Trophoblast cell (in vitro differentiated cells and primary cell): ENCODE measurements around the gene INHBB.

Experiments
- DNase-seq, 2 donors: peaks; one replicate each; pipeline ENCODE4 v3.0.0-alpha.2; 2016
- H2AFZ ChIP-seq: 2 replicates; pipeline ENCODE4 v1.6.1; 2013; ENCODE audit warnings: low read length, moderate library complexity, mild to moderate bottlenecking; ENCODE audit not compliant: insufficient read depth, poor library complexity
- H2AK5ac ChIP-seq: 2 replicates; pipeline ENCODE4 v1.6.1; 2013; ENCODE audit warnings: mild to moderate bottlenecking, low read length
- H2BK120ac ChIP-seq: 2 replicates; pipeline ENCODE4 v1.6.1; 2013; ENCODE audit warnings: low read length, mild to moderate bottlenecking, moderate library complexity; ENCODE audit not compliant: insufficient read depth, poor library complexity
- H2BK12ac ChIP-seq: 2 replicates; pipeline ENCODE4 v1.6.1; 2013; ENCODE audit warnings: mild to moderate bottlenecking, low read length, moderate library complexity
- H2BK5ac ChIP-seq: 2 replicates; pipeline ENCODE4 v1.6.1; 2013; ENCODE audit warnings: low read length, low read depth, moderate library complexity, mild to moderate bottlenecking; ENCODE audit not compliant: poor library complexity
- H3K14ac ChIP-seq: 2 replicates; pipeline ENCODE4 v1.6.1; 2013; ENCODE audit warnings: mild to moderate bottlenecking, low read length
- H3K18ac ChIP-seq: 2 replicates; pipeline ENCODE4 v1.6.1; 2013; ENCODE audit warnings: mild to moderate bottlenecking, low read length
- H3K23ac ChIP-seq: 2 replicates; pipeline ENCODE4 v1.6.1; 2013; ENCODE audit warnings: low read length
- H3K27ac ChIP-seq: 2 replicates; pipeline ENCODE4 v1.5.1; 2013; ENCODE audit warnings: low read depth, mild to moderate bottlenecking, inconsistent platforms, low read length, moderate library complexity
- H3K27me3 ChIP-seq: 2 replicates; pipeline ENCODE4 v1.6.1; 2013; ENCODE audit warnings: inconsistent platforms, mild to moderate bottlenecking, low read length, moderate library complexity; ENCODE audit not compliant: insufficient read depth
- H3K36me3 ChIP-seq, 2 experiments: 1 replicate in 1 of 2; 2 replicates in 1 of 2; pipeline ENCODE4 v1.6.1; 2013; ENCODE audit warnings: low read length in 2 of 2, mild to moderate bottlenecking in 2 of 2, moderate library complexity in 1 of 2; ENCODE audit not compliant: insufficient read depth in 2 of 2, control insufficient read depth in 1 of 2
- H3K4ac ChIP-seq: 2 replicates; pipeline ENCODE4 v1.6.1; 2013; ENCODE audit warnings: low read depth, mild to moderate bottlenecking, low read length, moderate library complexity
- H3K4me1 ChIP-seq, 2 experiments: 1 replicate in 1 of 2; 2 replicates in 1 of 2; pipeline ENCODE4 v1.6.1; 2013; ENCODE audit warnings: low read length in 2 of 2, mild to moderate bottlenecking in 2 of 2, moderate library complexity in 1 of 2; ENCODE audit not compliant: insufficient read depth in 2 of 2, control insufficient read depth in 1 of 2
- H3K4me2 ChIP-seq: 2 replicates; pipeline ENCODE4 v1.6.1; 2013; ENCODE audit warnings: inconsistent platforms, mild to moderate bottlenecking, low read length, moderate library complexity
- H3K4me3 ChIP-seq: 2 replicates; pipeline ENCODE4 v1.5.1; 2013; ENCODE audit warnings: mild to moderate bottlenecking, low read depth, low read length, inconsistent platforms
- H3K79me1 ChIP-seq: one replicate; pipeline ENCODE4 v1.6.1; 2013; ENCODE audit warnings: low read length
- H3K79me2 ChIP-seq: 2 replicates; pipeline ENCODE4 v1.6.1; 2013; ENCODE audit warnings: low read length, mild to moderate bottlenecking; ENCODE audit not compliant: control insufficient read depth, insufficient read depth, poor library complexity
- H3K9ac ChIP-seq: 2 replicates; pipeline ENCODE4 v1.6.1; 2013; ENCODE audit warnings: mild to moderate bottlenecking, low read length
- H3K9me3 ChIP-seq: 2 replicates; pipeline ENCODE4 v1.6.1; 2013; ENCODE audit warnings: low read depth, mild to moderate bottlenecking, control low read depth, inconsistent platforms, low read length; ENCODE audit not compliant: insufficient read depth
- H4K12ac ChIP-seq: 2 replicates; pipeline ENCODE4 v1.6.1; 2013; ENCODE audit warnings: low read depth, mild to moderate bottlenecking, low read length, moderate library complexity
- H4K8ac ChIP-seq: 2 replicates; pipeline ENCODE4 v1.6.1; 2013; ENCODE audit warnings: low read depth, mild to moderate bottlenecking, low read length, moderate library complexity
- H4K91ac ChIP-seq: one replicate; pipeline ENCODE4 v1.6.1; 2013; ENCODE audit warnings: low read depth, mild to moderate bottlenecking, low read length, moderate library complexity
- WGBS: extraction: QIAGEN DNeasy Blood & Tissue Kit; methylation state at CpG from one replicate; pipeline ENCODE4 v1.1.7; 2013; ENCODE audit warnings: missing lambda C conversion rate; ENCODE audit not compliant: insufficient read length, insufficient coverage; ENCODE audit errors: extremely low coverage; 5-methylcytosine and 5-hydroxymethylcytosine counted together

INHBB gene

DNA sequence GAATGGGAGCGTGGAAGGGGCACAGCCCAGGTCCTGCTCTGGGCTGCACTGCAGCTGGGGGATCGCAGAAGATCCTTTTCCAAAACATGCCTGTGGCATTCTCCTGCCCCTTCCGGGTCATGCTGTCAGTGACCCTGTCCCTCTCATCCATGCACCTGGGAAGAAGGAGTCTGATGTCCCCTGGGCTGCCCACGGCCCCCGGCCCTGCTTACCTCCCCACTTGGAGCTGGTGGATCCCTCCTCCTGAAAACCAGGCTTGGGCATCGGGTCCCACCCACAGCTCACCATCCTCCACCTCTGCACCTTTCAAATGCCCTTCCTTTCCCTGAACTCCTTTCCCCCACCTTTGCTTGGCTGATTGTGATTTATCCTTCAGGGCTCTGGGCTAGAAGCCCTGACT lies 11.8 kb downstream of the INHBB start:
- Histone ChIP-seq H3K23ac (no peak overlapping the region), H4K91ac (no peak overlapping the region), H2AK5ac (no peak overlapping the region), H2BK12ac (no peak overlapping the region), H4K8ac (no peak overlapping the region), H3K79me2 (no peaks in the 10 kb centered on the region), H3K27me3 (no peaks in the 10 kb centered on the region), H3K4me1 (no peaks in the 10 kb centered on the region), H2BK5ac (no peak overlapping the region), H3K4me2 (no peak overlapping the region), H2BK120ac (no peak overlapping the region), H2AFZ (no peak overlapping the region), H3K9ac (no peak overlapping the region), H3K27ac (no peak overlapping the region), H3K4ac (no peak overlapping the region), H3K18ac (no peak overlapping the region), H3K9me3 (peaks cover 2% of the 10 kb centered on the region), H3K4me3 (no peak overlapping the region), H3K14ac (no peak overlapping the region), H4K12ac (no peak overlapping the region), H3K36me3 (no peaks in the 10 kb centered on the region), H3K79me1 (no peaks in the 10 kb centered on the region)
- no CpG with 5 or more reads among the region's 6 CpGs for WGBS
- no peak for DNase-seq

- no peak overlapping the region for H2BK5ac ChIP-seq
- H3K36me3 ChIP-seq, result no peaks in the 10 kb centered on the region
- no peak overlapping the region for H4K12ac ChIP-seq
- H2AFZ ChIP-seq, result no peak overlapping the region
- H3K79me1 ChIP-seq, result no peaks in the 10 kb centered on the region
- no peak overlapping the region for H2BK120ac ChIP-seq
- H3K18ac ChIP-seq, result no peak overlapping the region
- H3K79me2 ChIP-seq, result no peaks in the 10 kb centered on the region
- no peak overlapping the region for H3K27ac ChIP-seq
- H2AK5ac ChIP-seq, result no peak overlapping the region
- H3K4ac ChIP-seq, result no peak overlapping the region
- no CpG with 5 or more reads among the region's 28 CpGs for WGBS
- no peak overlapping the region for H3K23ac ChIP-seq
- no peak overlapping the region for H4K8ac ChIP-seq
- no peaks in the 10 kb centered on the region for H3K27me3 ChIP-seq
- H3K9ac ChIP-seq, result no peak overlapping the region
- no peak overlapping the region for H3K14ac ChIP-seq
- peaks cover 5% of the 10 kb centered on the region for H3K9me3 ChIP-seq
- H3K4me2 ChIP-seq, result no peak overlapping the region
- H3K4me1 ChIP-seq, result no peaks in the 10 kb centered on the region
- DNase-seq, result peak in 1 of 2 donors; percentile 46
- H4K91ac ChIP-seq, result no peak overlapping the region
- H3K4me3 ChIP-seq, result no peak overlapping the region
- H2BK12ac ChIP-seq, result no peak overlapping the region
Observed at GRCh38 chr2:120358734-120359465, 13.0 kb downstream of the INHBB start.

DNA sequence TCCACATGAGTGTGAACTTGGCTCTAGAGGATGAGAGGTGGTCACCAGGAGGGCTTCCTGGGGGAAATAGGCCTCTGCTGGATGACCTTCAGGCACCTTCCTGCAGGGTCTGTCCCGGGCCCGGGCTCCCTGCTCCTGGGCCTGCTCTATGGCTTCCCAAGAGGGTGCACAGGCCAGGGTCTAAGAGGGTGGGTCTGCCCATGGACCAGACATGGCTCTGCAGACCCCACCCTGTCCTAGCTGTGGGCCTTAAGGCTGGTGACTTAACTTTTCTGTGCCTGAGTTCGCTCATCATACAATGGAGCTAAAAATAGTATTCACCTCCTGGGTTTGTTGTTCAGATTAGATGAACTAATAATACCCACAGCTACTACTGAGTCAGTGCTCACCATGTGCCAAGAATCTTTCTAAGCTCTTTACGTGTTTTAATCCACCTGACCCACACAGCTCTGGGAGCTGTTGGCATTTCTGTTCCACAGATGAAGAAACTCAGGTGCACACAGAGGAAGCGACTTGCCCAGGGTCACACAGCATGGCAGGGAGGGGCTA lies 14.4 kb downstream of the INHBB start:
- H2AFZ ChIP-seq, result no peak overlapping the region
- no peak overlapping the region for H3K9ac ChIP-seq
- no peak overlapping the region for H3K4me3 ChIP-seq
- no peak overlapping the region for H2BK12ac ChIP-seq
- no peak overlapping the region for H2AK5ac ChIP-seq
- WGBS, result no CpG with 5 or more reads among the region's 5 CpGs
- no peaks in the 10 kb centered on the region for H3K79me1 ChIP-seq
- H3K4me1 ChIP-seq, result no peaks in the 10 kb centered on the region
- no peak overlapping the region for H3K4me2 ChIP-seq
- H3K23ac ChIP-seq, result no peak overlapping the region
- H2BK120ac ChIP-seq, result no peak overlapping the region
- H3K4ac ChIP-seq, result no peak overlapping the region
- H3K36me3 ChIP-seq, result no peaks in the 10 kb centered on the region
- no peak for DNase-seq
- no peak overlapping the region for H4K12ac ChIP-seq
- no peak overlapping the region for H4K91ac ChIP-seq
- no peaks in the 10 kb centered on the region for H3K79me2 ChIP-seq
- H3K9me3 ChIP-seq, result peaks cover 3% of the 10 kb centered on the region
- no peak overlapping the region for H3K14ac ChIP-seq
- no peak overlapping the region for H3K18ac ChIP-seq
- H3K27me3 ChIP-seq, result no peaks in the 10 kb centered on the region
- no peak overlapping the region for H4K8ac ChIP-seq
- H3K27ac ChIP-seq, result no peak overlapping the region
- no peak overlapping the region for H2BK5ac ChIP-seq

DNA sequence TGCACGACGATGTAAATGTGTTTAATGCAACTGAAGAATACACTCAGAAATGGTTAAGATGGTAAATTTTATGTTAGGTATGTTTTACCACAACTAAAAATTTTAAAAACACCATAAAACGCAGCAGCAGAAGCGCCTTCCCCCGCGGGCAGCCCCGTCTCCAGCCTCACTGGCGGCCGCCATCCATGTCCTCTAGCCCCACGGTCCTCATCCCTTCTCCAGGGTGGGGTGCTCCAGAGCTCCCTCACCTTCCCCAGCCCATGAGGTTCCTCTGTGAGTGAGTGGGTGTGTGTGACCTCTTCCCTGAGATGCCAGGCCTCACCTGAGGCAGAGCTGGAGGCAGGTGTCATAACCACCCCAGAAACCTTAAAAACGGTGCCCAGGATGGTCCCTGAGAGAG lies 17.0 kb downstream of the INHBB start:
- Histone ChIP-seq H4K8ac (no peak overlapping the region), H2AK5ac (no peak overlapping the region), H3K4me2 (no peak overlapping the region), H3K36me3 (no peaks in the 10 kb centered on the region), H3K4me1 (no peaks in the 10 kb centered on the region), H3K9me3 (peaks cover 3% of the 10 kb centered on the region), H3K9ac (no peak overlapping the region), H2BK5ac (no peak overlapping the region), H4K91ac (no peak overlapping the region), H2AFZ (no peak overlapping the region), H2BK12ac (no peak overlapping the region), H3K23ac (no peak overlapping the region), H3K4ac (no peak overlapping the region), H3K18ac (no peak overlapping the region), H3K79me2 (no peaks in the 10 kb centered on the region), H3K27ac (no peak overlapping the region), H4K12ac (no peak overlapping the region), H2BK120ac (no peak overlapping the region), H3K14ac (no peak overlapping the region), H3K27me3 (no peaks in the 10 kb centered on the region), H3K79me1 (no peaks in the 10 kb centered on the region), H3K4me3 (no peak overlapping the region)
- WGBS, result no CpG with 5 or more reads among the region's 11 CpGs
- no peak for DNase-seq
